ENCODE data around the gene ADGRE2. TPM values are rescaled to one million over a fixed set of nuclear protein-coding genes. Genes with fewer than 3 reads are reported as not detected.
"Not testable (repeated sequence)": the region's sequence is repeated elsewhere in the genome, so short reads cannot be mapped to it uniquely, and the experiment has no call there.

The ADGRE2 gene
- total RNA-seq, result 0.63 TPM
- long read RNA-seq, result 0 reads

DNA sequence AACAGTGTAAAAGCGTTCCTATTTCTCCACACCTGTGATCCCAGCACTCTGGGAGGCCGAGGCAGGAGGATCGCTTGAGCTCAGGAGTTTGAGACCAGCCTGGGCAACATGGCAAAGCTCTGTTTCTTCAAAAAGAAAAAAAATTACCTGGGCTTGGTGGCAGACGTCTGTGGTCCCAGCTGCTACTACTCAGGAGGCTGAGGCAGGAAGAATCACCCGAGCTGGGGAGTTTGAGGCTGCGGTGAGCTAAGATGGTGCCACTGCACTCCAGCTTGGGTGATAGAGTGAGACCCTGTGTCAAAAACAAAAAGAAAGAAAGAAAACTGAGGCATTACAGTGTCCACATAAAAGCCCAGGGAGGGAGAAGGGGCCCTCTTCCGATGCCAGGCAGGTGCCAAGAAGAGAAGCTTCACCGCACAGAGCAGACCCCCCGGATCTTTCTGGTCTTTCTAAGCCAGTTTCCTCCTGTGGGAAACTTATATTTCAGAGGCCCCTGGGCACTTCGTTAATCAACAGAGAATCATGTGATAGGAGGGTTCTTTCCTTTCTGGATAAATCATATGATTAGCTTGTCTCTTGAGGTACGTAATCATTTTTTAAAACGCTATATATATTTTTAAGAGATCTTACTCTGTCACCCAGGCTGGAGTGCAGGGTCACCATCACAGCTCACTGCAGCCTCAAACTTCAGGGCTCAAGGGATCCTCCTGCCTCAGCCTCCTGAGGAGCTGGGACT lies at the start of gene ADGRE2:
Gene ADGRE2 (minus strand): TSS at position 451 of the 736 bp plus-strand sequence. CDS start 1,804 bp downstream, outside the sequence.
- H3K27ac ChIP-seq (replicated peaks); intact Hi-C loops (cut with micrococcal nuclease); H3K9me3 ChIP-seq (replicated peaks); H3K4me3 ChIP-seq; H3K36me3 ChIP-seq; H3K4me1 ChIP-seq; DNase-seq: not testable (repeated sequence)
- H3K27me3 ChIP-seq (ENCODE audit: low read depth), result peaks cover 84% of the 10 kb centered on the region

DNA sequence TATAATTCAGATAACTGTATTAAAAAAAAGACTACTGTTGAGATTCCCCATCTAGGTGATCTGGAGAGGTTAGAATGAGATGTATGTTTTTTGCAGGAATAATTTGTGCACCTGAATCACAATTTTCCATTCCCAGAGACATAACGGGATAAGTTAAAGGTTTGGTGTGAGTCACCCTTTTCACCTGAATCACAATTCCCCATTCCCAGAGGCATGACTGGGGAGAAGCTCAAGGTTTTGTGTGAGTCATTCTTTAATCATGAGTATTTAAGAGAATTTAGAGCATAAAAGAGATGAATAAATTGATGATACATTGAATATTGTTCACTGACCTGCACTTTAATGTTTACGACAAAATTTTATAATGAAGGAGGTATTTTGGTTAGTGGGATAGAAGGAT lies 47.6 kb upstream of the ADGRE2 start:
- TF ChIP-seq, protein P1, sequence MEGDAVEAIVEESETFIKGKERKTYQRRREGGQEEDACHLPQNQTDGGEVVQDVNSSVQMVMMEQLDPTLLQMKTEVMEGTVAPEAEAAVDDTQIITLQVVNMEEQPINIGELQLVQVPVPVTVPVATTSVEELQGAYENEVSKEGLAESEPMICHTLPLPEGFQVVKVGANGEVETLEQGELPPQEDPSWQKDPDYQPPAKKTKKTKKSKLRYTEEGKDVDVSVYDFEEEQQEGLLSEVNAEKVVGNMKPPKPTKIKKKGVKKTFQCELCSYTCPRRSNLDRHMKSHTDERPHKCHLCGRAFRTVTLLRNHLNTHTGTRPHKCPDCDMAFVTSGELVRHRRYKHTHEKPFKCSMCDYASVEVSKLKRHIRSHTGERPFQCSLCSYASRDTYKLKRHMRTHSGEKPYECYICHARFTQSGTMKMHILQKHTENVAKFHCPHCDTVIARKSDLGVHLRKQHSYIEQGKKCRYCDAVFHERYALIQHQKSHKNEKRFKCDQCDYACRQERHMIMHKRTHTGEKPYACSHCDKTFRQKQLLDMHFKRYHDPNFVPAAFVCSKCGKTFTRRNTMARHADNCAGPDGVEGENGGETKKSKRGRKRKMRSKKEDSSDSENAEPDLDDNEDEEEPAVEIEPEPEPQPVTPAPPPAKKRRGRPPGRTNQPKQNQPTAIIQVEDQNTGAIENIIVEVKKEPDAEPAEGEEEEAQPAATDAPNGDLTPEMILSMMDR (IDR thresholded peaks at IDR 0.05; ENCODE audit: borderline replicate concordance), result no peak
- H3K4me1 ChIP-seq, result no peaks in the 10 kb centered on the region
- peaks cover 11% of the 10 kb centered on the region for H3K9me3 ChIP-seq (replicated peaks)
- H3K27ac ChIP-seq (replicated peaks), result no peak overlapping the region
- no peaks in the 10 kb centered on the region for H3K36me3 ChIP-seq
- intact Hi-C loops (cut with micrococcal nuclease), result no loop called here
- H3K27me3 ChIP-seq (ENCODE audit: low read depth), result peaks cover 48% of the 10 kb centered on the region
- DNase-seq, result no peak
- H3K4me3 ChIP-seq, result no peak overlapping the region

DNA sequence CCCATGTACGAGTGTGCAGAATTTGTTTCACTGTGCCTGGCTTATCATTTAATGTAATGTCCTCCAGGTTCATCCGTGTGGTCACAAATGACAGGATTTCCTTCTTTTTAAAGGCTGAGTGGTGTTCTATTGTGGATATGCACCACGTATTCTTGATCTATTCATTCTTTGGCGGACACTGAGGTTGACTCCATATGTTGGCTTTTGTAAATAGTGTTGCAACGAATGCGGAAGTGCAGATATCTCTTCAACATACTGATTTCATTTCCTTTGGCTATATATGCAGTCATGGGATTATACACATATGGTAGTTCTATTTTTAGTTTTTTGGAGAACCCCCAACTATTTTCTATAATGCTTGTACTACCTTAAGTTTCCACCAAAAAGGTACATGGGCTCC lies 43.6 kb upstream of the ADGRE2 start:
- intact Hi-C loops (cut with micrococcal nuclease), result no loop called here
- Histone ChIP-seq H3K9me3 (replicated peaks) (peaks cover 17% of the 10 kb centered on the region), H3K36me3 (no peaks in the 10 kb centered on the region), H3K27me3 (ENCODE audit: low read depth) (peaks cover 43% of the 10 kb centered on the region), H3K4me3 (no peak overlapping the region), H3K27ac (replicated peaks) (no peak overlapping the region), H3K4me1 (no peaks in the 10 kb centered on the region)
- TF ChIP-seq, protein P1 (IDR thresholded peaks at IDR 0.05; ENCODE audit: borderline replicate concordance), result no peak
- no peak for DNase-seq

- Histone ChIP-seq H3K4me1 (no peaks in the 10 kb centered on the region), H3K27ac (replicated peaks) (no peak overlapping the region), H3K4me3 (no peak overlapping the region), H3K27me3 (ENCODE audit: low read depth) (peaks cover 13% of the 10 kb centered on the region), H3K36me3 (no peaks in the 10 kb centered on the region), H3K9me3 (replicated peaks) (peaks cover 8% of the 10 kb centered on the region)
- TF ChIP-seq, protein P1 (IDR thresholded peaks at IDR 0.05; ENCODE audit: borderline replicate concordance), result no peak
- DNase-seq, result no peak
- intact Hi-C loops (cut with micrococcal nuclease), result no loop called here
These were observed 40.2 kb upstream of the ADGRE2 start for GRCh38 chr19:14818588-14818987.

DNA sequence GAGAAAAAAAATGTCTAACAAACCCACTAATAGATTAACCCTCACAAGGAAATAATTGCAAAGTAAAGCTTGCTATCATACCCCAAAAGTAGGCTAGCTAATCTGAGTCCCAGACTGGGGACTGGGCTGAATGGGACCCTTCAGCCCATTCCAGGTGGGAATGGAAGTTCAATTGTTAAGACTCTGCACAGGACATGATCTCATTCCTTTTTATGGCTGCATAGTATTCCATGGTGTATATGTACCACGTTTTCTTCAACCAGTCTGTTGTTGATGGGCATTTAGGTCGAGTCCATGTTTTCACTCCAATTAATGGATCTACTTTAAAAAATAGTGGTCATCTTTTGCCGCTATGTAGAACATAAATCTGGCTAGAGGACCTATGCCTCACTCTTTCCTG lies 38.7 kb upstream of the ADGRE2 start:
- no peaks in the 10 kb centered on the region for H3K36me3 ChIP-seq
- H3K27ac ChIP-seq (replicated peaks), result no peak overlapping the region
- no peaks in the 10 kb centered on the region for H3K4me1 ChIP-seq
- intact Hi-C loops (cut with micrococcal nuclease), result no loop called here
- no peak overlapping the region for H3K4me3 ChIP-seq
- peaks cover 9% of the 10 kb centered on the region for H3K27me3 ChIP-seq (ENCODE audit: low read depth)
- DNase-seq, result no peak
- H3K9me3 ChIP-seq (replicated peaks), result peaks cover 8% of the 10 kb centered on the region
- TF ChIP-seq, protein P1 (IDR thresholded peaks at IDR 0.05; ENCODE audit: borderline replicate concordance), result no peak

GRCh38 chr19:14814982-14815652 lies 36.8 kb upstream of the ADGRE2 start:
- intact Hi-C loops (cut with micrococcal nuclease), result no loop called here
- Histone ChIP-seq H3K36me3 (no peaks in the 10 kb centered on the region), H3K4me1 (no peaks in the 10 kb centered on the region), H3K4me3 (no peak overlapping the region), H3K27me3 (ENCODE audit: low read depth) (peaks cover 22% of the 10 kb centered on the region), H3K27ac (replicated peaks) (no peak overlapping the region), H3K9me3 (replicated peaks) (peaks cover 8% of the 10 kb centered on the region)
- no peak for DNase-seq
- TF ChIP-seq, protein P1 (IDR thresholded peaks at IDR 0.05; ENCODE audit: borderline replicate concordance), result no peak

Measured in left ventricle myocardium inferior (tissue), 1 donor.